Measurements from ENCODE around the gene CBARP.
"Not testable (repeated sequence)": the region's sequence is repeated elsewhere in the genome, so short reads cannot be mapped to it uniquely, and the experiment has no call there.

Gene CBARP

DNA sequence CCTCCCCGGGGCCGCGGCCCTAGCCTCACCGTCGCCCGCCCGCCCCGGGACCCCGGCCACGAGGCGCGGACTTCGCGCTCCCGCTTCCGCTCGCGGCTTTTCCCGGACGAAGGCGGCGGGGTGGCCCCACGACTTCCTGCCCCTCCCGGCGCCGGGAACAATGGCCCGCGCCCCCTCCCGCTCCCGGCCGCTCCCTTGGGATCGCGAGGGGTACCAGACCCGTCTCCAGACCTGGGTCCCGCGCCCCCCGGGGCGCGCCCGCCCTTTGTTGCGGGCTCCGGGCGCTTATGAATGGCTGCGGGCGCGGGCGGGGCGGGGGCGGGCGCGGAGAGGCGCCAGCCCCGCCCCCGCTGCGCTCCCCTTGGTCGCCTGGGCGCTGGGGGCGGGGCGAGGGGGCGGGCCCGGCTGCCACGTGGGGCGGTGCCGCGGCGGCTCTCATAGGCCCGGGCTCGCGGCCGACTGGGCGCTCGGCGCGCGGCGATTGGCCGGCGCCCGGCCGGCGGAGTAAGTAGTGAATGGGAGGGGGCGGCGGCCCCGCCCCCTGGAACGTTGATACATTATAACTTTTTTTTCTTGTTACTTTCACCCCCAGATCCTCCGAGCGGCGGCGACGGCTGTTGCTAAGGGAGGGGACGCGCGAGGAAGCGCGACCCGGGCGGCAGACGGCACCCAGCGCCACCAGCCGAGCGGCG is 11.6 kb upstream of the CBARP start:
- no peaks in the 10 kb centered on the region for H3K9me3 ChIP-seq
- H3K4me3 ChIP-seq: peak overlapping the region; percentile 83
- in situ Hi-C loops (cut with MboI; ENCODE audit: low sequenced_read_pairs): loop anchor here (10.0 kb wide), 1 partner anchor 325 kb away; the partner anchor contains the start of gene ARID3A
- DNase-seq (ENCODE audit: low spot score in 2 of 2): peak; percentile 92 to 93
- peaks cover 30% of the 10 kb centered on the region for H3K36me3 ChIP-seq (replicated peaks)
- H3K27me3 ChIP-seq (ENCODE audit: low read depth): no peaks in the 10 kb centered on the region
- peaks cover 8% of the 10 kb centered on the region for H3K4me1 ChIP-seq

DNA sequence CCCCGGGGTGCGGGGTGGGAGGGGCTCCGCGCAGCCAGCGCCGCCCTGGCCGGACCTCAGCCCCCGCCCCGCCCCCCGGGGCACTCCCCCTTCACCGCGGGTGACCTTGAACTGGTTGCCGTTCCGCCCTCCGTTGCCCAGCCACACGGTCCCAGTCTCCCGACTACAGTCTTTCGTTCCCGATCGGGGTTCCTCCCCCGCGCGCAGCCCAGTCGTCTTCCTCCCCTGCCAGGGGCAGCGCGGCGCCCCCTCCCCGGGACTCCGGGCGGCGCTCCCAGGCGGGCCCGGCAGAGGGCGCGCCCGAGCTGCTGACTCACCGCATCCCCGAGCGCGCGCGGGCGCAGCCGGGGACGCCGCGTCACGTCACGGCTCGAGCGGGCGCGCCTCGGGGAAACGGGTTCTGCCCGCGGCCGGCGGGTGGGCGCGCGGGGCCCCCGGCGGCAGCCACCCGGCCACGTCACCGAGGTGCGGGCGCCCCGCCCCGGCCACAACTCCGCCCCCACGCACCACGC is 11.0 kb upstream of the CBARP start:
- in situ Hi-C loops (cut with MboI; ENCODE audit: low sequenced_read_pairs): loop anchor here (10.0 kb wide), 1 partner anchor 324 kb away; the partner anchor contains the start of gene ARID3A
- Histone ChIP-seq H3K9me3 (no peaks in the 10 kb centered on the region), H3K4me3 (peak overlapping the region; percentile 55), H3K36me3 (replicated peaks) (peaks cover 30% of the 10 kb centered on the region), H3K27me3 (ENCODE audit: low read depth) (no peaks in the 10 kb centered on the region), H3K4me1 (peaks cover 14% of the 10 kb centered on the region)
- peak; percentile 80 to 90 for DNase-seq (ENCODE audit: low spot score in 2 of 2)

DNA sequence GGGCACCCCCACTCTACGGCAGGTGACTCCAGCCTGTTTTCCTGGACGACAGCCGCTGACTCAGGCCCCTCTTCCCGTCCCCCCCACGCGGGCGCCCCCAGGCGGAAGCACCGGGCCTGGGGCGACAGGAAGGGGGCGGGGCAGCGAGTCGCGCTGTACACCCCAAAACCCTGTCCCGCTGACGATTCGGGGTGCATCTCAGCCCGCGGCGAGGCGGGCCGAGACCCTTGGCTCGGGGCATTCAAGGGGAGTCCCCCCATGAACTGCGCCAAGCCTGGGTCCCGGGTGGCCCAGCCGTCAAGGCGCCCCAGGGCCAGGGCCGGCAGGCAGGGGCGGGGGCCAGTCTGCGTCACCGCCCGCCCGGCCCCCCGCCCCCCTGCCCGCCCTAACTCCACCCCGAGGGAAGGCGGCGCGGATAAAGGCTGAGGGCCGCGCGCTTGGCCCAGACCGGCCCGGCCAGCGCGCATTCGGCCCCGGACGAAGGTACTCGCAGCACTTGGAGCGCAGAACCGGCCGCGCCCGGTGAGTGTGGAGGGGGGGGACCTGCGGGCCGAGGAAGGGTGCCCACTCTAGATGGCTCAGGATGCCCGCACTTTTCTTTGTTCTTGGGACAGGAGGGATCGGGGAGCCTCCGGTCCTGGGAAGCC is 10.5 kb upstream of the CBARP start, which contains the start of gene MIDN:
TSS of gene MIDN (plus strand) at position 445 of the 647 bp plus-strand sequence. CDS start 1,714 bp downstream, outside the sequence.
- in situ Hi-C loops (cut with MboI; ENCODE audit: low sequenced_read_pairs): loop anchor here (10.0 kb wide), 1 partner anchor 323 kb away; the partner anchor contains the start of gene ARID3A
- peak within 1 kb of the TSS; percentile 55 for H3K4me3 ChIP-seq
- H3K36me3 ChIP-seq (replicated peaks): peaks cover 26% of the 10 kb centered on the region
- no peaks in the 10 kb centered on the region for H3K9me3 ChIP-seq
- DNase-seq (ENCODE audit: low spot score in 2 of 2): peak; percentile 46 to 80
- H3K27me3 ChIP-seq (ENCODE audit: low read depth): no peaks in the 10 kb centered on the region
- H3K4me1 ChIP-seq: peaks cover 15% of the 10 kb centered on the region

DNA sequence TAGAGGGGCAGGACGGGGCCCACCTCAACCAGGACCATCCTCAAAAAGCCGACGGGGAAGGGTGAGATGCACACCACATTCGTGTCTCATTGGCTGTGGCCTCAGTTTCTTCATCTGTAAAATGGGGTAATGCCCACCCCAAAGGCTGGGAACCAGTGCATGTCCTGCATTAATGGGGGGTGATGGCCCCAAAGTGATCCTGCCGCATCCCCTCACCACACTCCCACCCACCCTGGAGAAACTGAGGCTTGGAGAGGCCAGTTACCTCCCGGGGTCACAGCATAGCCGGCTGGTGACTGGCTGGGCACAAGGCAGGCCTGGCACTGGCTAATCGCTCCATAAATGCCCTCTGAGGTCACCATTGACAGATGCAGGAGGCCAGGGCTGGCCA is 9.9 kb upstream of the CBARP start:
- Histone ChIP-seq H3K9me3 (no peaks in the 10 kb centered on the region), H3K4me3 (peak overlapping the region; percentile 55), H3K4me1 (peaks cover 15% of the 10 kb centered on the region), H3K36me3 (replicated peaks) (peaks cover 28% of the 10 kb centered on the region), H3K27me3 (ENCODE audit: low read depth) (no peaks in the 10 kb centered on the region)
- no peak for DNase-seq (ENCODE audit: low spot score in 2 of 2)
- in situ Hi-C loops (cut with MboI; ENCODE audit: low sequenced_read_pairs): loop anchor here (10.0 kb wide), 1 partner anchor 323 kb away; the partner anchor contains the start of gene ARID3A

DNA sequence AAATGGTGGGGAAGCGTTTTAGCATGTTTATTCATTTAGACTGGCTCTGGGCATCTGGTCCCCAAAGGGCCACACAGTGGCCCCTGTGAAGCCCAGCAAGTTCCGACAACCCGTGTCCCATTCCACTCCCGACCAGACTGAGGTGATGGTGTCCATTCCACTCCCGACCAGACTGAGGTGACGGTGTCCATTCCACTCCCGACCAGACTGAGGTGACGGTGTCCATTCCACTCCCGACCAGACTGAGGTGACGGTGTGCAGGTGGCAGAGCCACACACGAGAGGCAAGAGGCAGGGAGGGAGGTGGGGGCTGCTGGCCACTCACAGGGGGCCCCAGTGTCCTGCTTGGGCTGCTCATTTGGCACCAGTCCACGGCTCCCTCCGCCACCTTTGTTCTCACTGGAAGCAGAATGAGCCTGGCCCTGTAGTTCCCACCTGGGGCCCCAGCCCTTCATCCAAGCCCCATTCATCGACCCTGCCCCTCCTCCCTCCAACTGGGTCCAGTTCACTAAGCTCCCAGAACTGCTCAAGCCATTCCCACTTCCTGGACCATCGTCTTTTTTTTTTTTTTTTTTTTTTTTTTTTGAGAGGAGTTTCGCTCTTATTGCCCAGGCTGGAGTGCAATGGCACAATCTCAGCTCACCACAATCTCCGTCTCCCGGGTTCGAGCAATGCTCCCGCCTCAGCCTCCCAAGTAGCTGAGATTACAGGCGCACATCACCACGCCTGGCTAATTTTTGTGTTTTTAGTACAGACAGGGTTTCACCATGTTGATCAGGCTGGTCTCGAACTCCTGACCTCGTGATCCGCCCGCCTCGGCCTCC is 8.7 kb upstream of the CBARP start:
- DNase-seq (ENCODE audit: low spot score in 2 of 2); H3K4me3 ChIP-seq; H3K9me3 ChIP-seq; H3K27me3 ChIP-seq (ENCODE audit: low read depth): not testable (repeated sequence)
- peaks cover 20% of the 10 kb centered on the region for H3K4me1 ChIP-seq
- in situ Hi-C loops (cut with MboI; ENCODE audit: low sequenced_read_pairs): loop anchor here (10.0 kb wide), 1 partner anchor 322 kb away; the partner anchor contains the start of gene ARID3A
- H3K36me3 ChIP-seq (replicated peaks): peaks cover 27% of the 10 kb centered on the region

DNA sequence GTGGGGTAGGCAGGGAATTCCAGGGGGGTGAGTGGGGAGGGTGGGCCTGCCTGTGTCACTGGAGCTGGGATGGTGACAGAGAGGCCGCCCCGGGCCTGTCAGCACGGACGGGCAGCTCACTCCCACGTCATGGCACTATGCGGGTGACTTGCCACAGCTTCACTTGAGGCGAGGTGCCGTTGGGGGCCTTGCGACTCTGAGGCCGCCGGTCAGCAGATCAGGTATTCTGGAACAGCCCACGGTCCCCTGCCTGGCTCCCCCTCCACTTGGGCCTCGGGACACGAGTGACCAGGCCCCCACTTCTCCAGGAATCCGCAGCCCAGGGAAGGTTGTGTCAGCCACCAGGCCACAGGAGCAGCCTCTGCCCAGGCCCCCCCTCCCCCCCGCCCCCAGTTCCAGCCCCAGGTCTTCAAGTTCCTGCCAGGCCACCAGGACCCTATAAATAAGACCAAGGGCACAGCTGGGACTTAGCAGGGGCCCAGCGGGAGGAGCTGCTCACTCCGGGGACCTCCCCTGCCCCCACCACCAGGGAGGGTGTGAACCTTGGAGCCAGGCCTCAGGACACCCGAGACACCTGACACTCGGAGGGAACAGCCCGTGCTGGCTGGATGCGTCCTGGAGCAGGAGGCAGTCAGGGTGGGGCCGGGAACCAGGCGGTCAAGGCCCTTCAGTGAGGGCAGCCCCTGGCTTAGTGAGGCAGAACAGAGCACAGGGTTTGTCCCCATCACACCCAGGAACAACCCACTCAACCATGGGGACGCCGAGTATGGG is 7.9 kb upstream of the CBARP start:
- no peaks in the 10 kb centered on the region for H3K9me3 ChIP-seq
- DNase-seq (ENCODE audit: low spot score in 2 of 2): no peak
- H3K4me1 ChIP-seq: peaks cover 27% of the 10 kb centered on the region
- no peaks in the 10 kb centered on the region for H3K27me3 ChIP-seq (ENCODE audit: low read depth)
- H3K36me3 ChIP-seq (replicated peaks): peaks cover 21% of the 10 kb centered on the region
- in situ Hi-C loops (cut with MboI; ENCODE audit: low sequenced_read_pairs): loop anchor here (10.0 kb wide), 1 partner anchor 321 kb away; the partner anchor contains the start of gene ARID3A
- H3K4me3 ChIP-seq: no peak overlapping the region

DNA sequence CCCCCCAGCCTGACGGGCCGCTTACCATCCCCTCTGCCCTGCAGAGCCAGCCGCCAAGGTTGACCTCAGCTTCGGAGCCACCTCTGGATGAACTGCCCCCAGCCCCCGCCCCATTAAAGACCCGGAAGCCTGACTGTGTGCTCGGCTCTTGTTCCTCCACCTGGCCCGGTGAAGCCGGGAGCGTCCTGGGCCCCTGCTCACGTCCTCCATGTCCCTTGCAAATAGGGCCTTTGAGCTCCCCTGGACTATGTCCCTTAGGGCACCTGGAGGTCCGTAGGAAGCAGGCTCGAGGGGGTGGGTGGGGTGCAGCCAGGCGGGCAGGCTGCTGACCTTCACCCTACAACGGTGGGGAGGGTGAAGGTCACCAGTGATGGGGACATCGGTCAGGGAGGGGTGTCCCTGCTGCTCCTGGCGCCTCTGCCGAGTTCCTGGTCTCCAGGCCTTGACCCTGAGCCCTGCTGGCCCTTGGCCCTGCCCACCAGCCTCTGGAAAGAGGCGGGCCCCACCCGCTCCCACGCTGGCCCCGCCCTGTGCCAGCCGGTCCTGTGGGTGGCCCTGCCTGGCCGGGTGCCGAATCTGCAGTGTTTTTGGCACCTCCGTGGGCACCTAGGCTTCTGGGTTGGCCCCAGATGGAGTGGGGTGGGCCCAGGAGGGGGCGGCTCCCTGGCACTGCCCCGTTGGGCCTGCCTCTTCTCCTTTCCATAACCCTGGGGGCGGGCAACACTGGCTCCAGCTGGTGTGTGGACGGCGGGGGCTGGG is 7.1 kb upstream of the CBARP start:
- Histone ChIP-seq H3K9me3 (no peaks in the 10 kb centered on the region), H3K4me1 (peaks cover 28% of the 10 kb centered on the region), H3K36me3 (replicated peaks) (peaks cover 21% of the 10 kb centered on the region), H3K4me3 (no peak overlapping the region), H3K27me3 (ENCODE audit: low read depth) (no peaks in the 10 kb centered on the region)
- no peak for DNase-seq (ENCODE audit: low spot score in 2 of 2)
- in situ Hi-C loops (cut with MboI; ENCODE audit: low sequenced_read_pairs): loop anchor here (10.0 kb wide), 1 partner anchor 320 kb away; the partner anchor contains the start of gene ARID3A

DNA sequence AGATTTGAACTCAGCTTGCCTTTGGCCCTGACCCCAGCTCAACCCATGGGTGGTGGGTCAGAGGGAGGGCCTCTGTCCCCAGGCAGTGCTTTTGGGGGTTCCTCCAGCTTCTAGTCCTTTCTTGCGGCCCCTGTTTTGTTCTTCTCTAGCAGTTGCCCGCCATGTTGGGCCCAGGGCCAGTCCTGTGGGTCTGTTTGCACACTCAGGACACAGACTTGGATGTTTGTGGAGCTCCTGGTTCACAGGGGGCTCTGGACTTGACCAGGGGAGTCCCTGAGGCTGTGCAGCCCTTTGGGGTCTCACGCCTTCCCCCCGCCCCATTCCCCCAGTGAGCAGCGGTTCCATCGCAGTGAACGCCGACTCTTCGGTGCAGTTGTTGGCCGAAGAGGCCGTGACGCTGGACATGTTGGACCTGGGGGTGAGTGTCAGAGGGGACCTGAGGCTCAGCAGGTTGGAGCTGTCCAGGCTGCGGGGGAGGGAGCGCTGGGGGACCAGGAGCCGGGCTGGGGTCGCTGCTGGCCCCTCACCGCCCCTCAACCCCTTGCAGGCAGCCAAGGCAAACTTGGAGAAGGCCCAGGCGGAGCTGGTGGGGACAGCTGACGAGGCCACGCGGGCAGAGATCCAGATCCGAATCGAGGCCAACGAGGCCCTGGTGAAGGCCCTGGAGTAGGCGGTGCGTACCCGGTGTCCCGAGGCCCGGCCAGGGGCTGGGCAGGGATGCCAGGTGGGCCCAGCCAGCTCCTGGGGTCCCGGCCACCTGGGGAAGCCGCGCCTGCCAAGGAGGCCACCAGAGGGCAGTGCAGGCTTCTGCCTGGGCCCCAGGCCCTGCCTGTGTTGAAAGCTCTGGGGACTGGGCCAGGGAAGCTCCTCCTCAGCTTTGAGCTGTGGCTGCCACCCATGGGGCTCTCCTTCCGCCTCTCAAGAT is 6.2 kb upstream of the CBARP start:
- H3K9me3 ChIP-seq: no peaks in the 10 kb centered on the region
- no peaks in the 10 kb centered on the region for H3K27me3 ChIP-seq (ENCODE audit: low read depth)
- in situ Hi-C loops (cut with MboI; ENCODE audit: low sequenced_read_pairs): loop anchor here (10.0 kb wide), 1 partner anchor 319 kb away; the partner anchor contains the start of gene ARID3A
- peaks cover 21% of the 10 kb centered on the region for H3K36me3 ChIP-seq (replicated peaks)
- H3K4me3 ChIP-seq: no peak overlapping the region
- peaks cover 31% of the 10 kb centered on the region for H3K4me1 ChIP-seq
- DNase-seq (ENCODE audit: low spot score in 2 of 2): peak; percentile 75 to 88

DNA sequence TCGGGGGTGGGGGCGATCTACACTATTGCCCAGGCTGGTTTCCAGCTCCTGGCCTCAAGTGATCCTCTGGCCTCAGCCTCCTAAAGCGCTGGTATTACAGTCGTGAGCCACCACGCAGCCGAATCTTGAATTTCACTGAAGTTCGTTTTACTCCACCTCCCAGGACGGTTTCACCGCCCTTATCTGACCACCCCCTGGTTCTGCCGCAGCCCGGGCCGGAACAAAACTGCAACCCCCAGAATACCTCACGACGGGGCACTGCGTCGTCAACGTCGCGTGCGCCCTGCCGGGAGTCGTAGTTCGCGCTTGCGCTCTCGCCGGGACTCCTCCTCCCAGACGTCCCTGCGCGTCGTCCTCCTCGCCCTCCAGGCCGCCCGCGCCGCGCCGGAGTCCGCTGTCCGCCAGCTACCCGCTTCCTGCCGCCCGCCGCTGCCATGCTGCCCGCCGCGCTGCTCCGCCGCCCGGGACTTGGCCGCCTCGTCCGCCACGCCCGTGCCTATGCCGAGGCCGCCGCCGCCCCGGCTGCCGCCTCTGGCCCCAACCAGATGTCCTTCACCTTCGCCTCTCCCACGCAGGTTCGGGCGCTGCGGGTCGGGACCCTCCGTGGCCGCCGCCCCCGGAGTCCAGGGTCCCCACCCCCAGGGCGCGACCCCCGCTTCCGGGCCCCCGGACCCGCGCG is 3.8 kb upstream of the CBARP start, which contains the start of gene ATP5F1D:
TSS of gene ATP5F1D (plus strand) at position 335 of the 679 bp plus-strand sequence. CDS start at position 435, 100 bp downstream.
- in situ Hi-C loops (cut with MboI; ENCODE audit: low sequenced_read_pairs): loop anchor here (10.0 kb wide), 1 partner anchor 317 kb away; the partner anchor contains the start of gene ARID3A
- no peaks in the 10 kb centered on the region for H3K9me3 ChIP-seq
- peaks cover 27% of the 10 kb centered on the region for H3K4me1 ChIP-seq
- H3K36me3 ChIP-seq (replicated peaks): peaks cover 21% of the 10 kb centered on the region
- peak within 1 kb of the TSS; percentile 56 for H3K4me3 ChIP-seq
- H3K27me3 ChIP-seq (ENCODE audit: low read depth): no peaks in the 10 kb centered on the region
- peak; percentile 95 for DNase-seq (ENCODE audit: low spot score in 2 of 2)

DNA sequence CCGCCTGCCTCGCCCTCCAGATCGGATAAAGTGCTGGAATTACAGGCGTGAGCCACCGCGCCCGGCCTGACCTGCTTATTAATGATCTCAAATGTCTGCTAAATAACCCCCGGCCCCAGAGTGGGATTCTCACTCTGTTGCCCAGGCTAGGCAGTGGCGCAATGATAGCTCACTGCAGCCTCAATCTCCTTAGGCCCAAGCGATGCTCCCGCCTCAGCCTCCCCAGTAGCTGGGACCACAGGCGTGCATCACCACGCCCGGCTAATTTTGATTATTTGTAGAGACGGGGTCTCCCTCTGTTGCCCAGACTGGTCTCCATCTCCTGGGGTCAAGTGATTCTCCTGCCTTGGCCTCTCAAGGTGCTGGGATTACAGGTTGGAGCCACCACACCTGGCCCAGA is 3.1 kb upstream of the CBARP start:
- Histone ChIP-seq H3K9me3 (no peaks in the 10 kb centered on the region), H3K4me1 (peaks cover 27% of the 10 kb centered on the region), H3K36me3 (replicated peaks) (peaks cover 21% of the 10 kb centered on the region), H3K27me3 (ENCODE audit: low read depth) (no peaks in the 10 kb centered on the region), H3K4me3 (peak overlapping the region; percentile 56)
- DNase-seq (ENCODE audit: low spot score in 2 of 2): no peak
- in situ Hi-C loops (cut with MboI; ENCODE audit: low sequenced_read_pairs): loop anchor here (10.0 kb wide), 1 partner anchor 316 kb away; the partner anchor contains the start of gene ARID3A

Data from HAP-1 (cell line).